ENCODE results near the gene S100A10. TPM values are rescaled to one million over a fixed set of nuclear protein-coding genes. Genes with fewer than 3 reads are reported as not detected.
A peak's percentile ranks its signal among the peaks of the same experiment; 100 is the strongest.

Gene S100A10
- total RNA-seq, 2 experiments from 2014 or later, result 189 to 204 TPM

DNA sequence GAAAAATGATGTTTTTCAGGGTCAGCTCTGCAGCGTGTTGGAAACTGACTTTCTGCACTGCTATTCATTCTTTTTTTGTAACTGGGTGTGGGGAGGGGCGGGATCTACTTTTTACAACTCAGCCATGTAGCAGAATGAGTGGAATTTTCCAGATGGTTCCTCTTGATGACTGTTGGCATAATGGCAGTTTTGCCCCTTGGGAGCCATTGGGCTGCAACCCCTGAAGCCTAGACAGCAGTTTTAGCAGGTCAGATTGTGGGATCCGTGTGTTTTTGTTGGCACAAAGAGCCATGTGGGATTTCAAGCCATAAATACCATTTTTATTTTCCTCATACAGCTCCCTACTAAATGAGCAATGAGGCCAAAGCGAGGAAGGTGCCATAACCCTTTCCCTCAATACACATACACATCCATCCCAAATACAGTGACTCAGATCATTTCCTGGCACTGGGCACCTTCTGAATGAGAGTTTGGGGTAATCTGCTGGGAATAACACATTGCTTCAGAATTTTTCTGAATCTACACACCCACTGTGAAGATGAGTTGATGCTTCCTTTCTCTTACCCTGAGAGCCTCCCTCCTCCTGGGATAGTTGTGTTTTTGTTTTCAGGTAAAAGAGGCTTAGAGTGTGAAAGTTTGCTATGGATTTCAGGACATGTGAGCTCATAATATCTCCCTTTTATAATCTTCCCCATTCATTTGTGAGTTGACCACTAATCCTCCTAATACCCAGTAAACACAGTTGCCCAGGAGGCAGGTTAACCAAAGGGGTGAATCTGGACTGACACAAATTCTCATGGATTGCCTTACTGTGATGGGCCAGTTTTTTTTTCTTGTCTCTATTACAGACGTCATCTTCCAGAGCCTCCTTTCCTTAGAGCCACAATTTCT, 13.1 kb downstream of the S100A10 start:
- peaks cover 18% of the 10 kb centered on the region for H3K4me1 Mint-ChIP-seq (ENCODE audit: low read depth)
- no peak overlapping the region for H3K27ac ChIP-seq (ENCODE audit: low read depth in 1 of 2, low read length in 2 of 2)
- H3K27ac Mint-ChIP-seq, result no peak overlapping the region
- ATAC-seq (ENCODE audit: poor library complexity), result no peak
- no peaks in the 10 kb centered on the region for H3K9me3 Mint-ChIP-seq
- H3K36me3 ChIP-seq (ENCODE audit: insufficient read depth, low read length), result peaks cover 48% of the 10 kb centered on the region
- CTCF ChIA-PET, result interaction anchor here (1.0 to 1.6 kb wide), 3 partner anchors 9 to 21 kb away, joined by 3 to 6 read pairs (median 4); no protein-coding TSS in a partner anchor
- no peak for TF ChIP-seq CTCF (IDR thresholded peaks at IDR 0.05)
- no peaks in the 10 kb centered on the region for H3K27me3 ChIP-seq (ENCODE audit: control insufficient read depth in 1 of 2, insufficient read depth in 2 of 2, low read length in 2 of 2)
- no peak for DNase-seq
- peaks cover 58% of the 10 kb centered on the region for H3K36me3 Mint-ChIP-seq (ENCODE audit: low read depth)
- H3K4me3 ChIP-seq (ENCODE audit: low read length), result no peak overlapping the region
- POLR2A ChIA-PET, result interaction anchor here (1.0 to 1.2 kb wide), 2 partner anchors 13 to 26 kb away, joined by 3 to 4 read pairs; partner anchors contain the start of gene S100A10
- H3K4me3 Mint-ChIP-seq, result no peak overlapping the region
- intact Hi-C loops (cut with DNase I, micrococcal nuclease), result no loop called here
- H3K4me1 ChIP-seq (ENCODE audit: insufficient read depth, low read length), result peaks cover 18% of the 10 kb centered on the region
- H3K9me3 ChIP-seq (ENCODE audit: control insufficient read depth in 1 of 2, insufficient read depth in 1 of 2, low read length in 2 of 2), result no peaks in the 10 kb centered on the region
- no peaks in the 10 kb centered on the region for H3K27me3 Mint-ChIP-seq

- Histone ChIP-seq H3K9me3 (ENCODE audit: control insufficient read depth in 1 of 2, insufficient read depth in 1 of 2, low read length in 2 of 2) (no peaks in the 10 kb centered on the region), H3K4me3 (ENCODE audit: low read length) (no peak overlapping the region), H3K27ac (ENCODE audit: low read depth in 1 of 2, low read length in 2 of 2) (no peak overlapping the region), H3K36me3 (ENCODE audit: insufficient read depth, low read length) (peaks cover 32% of the 10 kb centered on the region), H3K4me1 (ENCODE audit: insufficient read depth, low read length) (peaks cover 2% of the 10 kb centered on the region), H3K27me3 (ENCODE audit: control insufficient read depth in 1 of 2, insufficient read depth in 2 of 2, low read length in 2 of 2) (no peaks in the 10 kb centered on the region)
- H3K27me3 Mint-ChIP-seq, result no peaks in the 10 kb centered on the region
- peaks cover 2% of the 10 kb centered on the region for H3K4me1 Mint-ChIP-seq (ENCODE audit: low read depth)
- ATAC-seq (ENCODE audit: poor library complexity), result no peak
- no peak overlapping the region for H3K4me3 Mint-ChIP-seq
- peaks cover 42% of the 10 kb centered on the region for H3K36me3 Mint-ChIP-seq (ENCODE audit: low read depth)
- no peaks in the 10 kb centered on the region for H3K9me3 Mint-ChIP-seq
- no peak for DNase-seq
- ChIA-PET CTCF (interaction anchor here (0.9 kb wide), 1 partner anchor 11 kb away, joined by 3 read pairs; no protein-coding TSS in a partner anchor), POLR2A (no interaction called here)
- peak overlapping the region; percentile 14 for H3K27ac Mint-ChIP-seq
- intact Hi-C loops (cut with DNase I, micrococcal nuclease), result no loop called here
- no peak for TF ChIP-seq CTCF (IDR thresholded peaks at IDR 0.05)
These were observed 14.7 kb downstream of the S100A10 start for GRCh38 chr1:151978922-151979321.

DNA sequence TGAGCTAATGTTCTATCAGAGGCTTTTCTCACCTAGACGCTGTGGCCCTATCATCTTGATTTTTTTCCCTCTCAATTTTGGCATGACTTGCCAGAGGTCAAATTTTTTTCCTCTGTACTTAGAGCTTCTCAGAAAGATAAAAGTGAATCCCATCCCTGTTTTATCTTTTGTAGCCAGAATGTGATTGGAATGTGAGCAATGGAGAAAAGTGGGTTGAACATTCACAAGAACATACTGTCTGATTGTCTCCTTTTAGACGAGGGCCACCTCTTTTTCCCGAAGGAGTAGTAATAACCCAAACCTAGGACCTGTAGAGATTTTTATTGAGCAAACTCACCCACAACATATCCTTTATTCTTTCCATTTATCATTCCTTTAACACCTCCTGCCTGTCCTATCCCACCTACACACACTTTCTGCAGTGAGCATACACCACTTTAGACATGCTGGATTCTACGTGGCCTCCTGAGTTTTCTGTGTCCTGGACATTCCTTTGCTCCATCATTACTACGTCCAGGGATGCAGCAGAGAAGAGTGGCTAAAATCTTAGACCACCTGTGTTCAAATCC, 15.9 kb downstream of the S100A10 start:
- H3K27ac Mint-ChIP-seq, result no peak overlapping the region
- DNase-seq, result no peak
- no peak overlapping the region for H3K27ac ChIP-seq (ENCODE audit: low read depth in 1 of 2, low read length in 2 of 2)
- H3K27me3 Mint-ChIP-seq, result no peaks in the 10 kb centered on the region
- no peak for TF ChIP-seq CTCF (IDR thresholded peaks at IDR 0.05)
- H3K9me3 Mint-ChIP-seq, result no peaks in the 10 kb centered on the region
- no peaks in the 10 kb centered on the region for H3K9me3 ChIP-seq (ENCODE audit: control insufficient read depth in 1 of 2, insufficient read depth in 1 of 2, low read length in 2 of 2)
- ChIA-PET CTCF (interaction anchor here (1.1 to 2.7 kb wide), 2 partner anchors 10 to 24 kb away, joined by 3 to 13 read pairs; no protein-coding TSS in a partner anchor), POLR2A (interaction anchor here (0.7 kb wide), 1 partner anchor 10 kb away, joined by 3 read pairs; no protein-coding TSS in a partner anchor)
- intact Hi-C loops (cut with DNase I, micrococcal nuclease), result no loop called here
- no peaks in the 10 kb centered on the region for H3K27me3 ChIP-seq (ENCODE audit: control insufficient read depth in 1 of 2, insufficient read depth in 2 of 2, low read length in 2 of 2)
- peaks cover 20% of the 10 kb centered on the region for H3K36me3 ChIP-seq (ENCODE audit: insufficient read depth, low read length)
- peaks cover 30% of the 10 kb centered on the region for H3K36me3 Mint-ChIP-seq (ENCODE audit: low read depth)
- H3K4me3 Mint-ChIP-seq, result no peak overlapping the region
- no peak for ATAC-seq (ENCODE audit: poor library complexity)
- H3K4me3 ChIP-seq (ENCODE audit: low read length), result no peak overlapping the region
- no peaks in the 10 kb centered on the region for H3K4me1 ChIP-seq (ENCODE audit: insufficient read depth, low read length)
- no peaks in the 10 kb centered on the region for H3K4me1 Mint-ChIP-seq (ENCODE audit: low read depth)

Data from CD4-positive, alpha-beta T cell (primary cell).